HL-60 (cell line): ENCODE data around the gene SIN3A.
"Not testable (repeated sequence)": the region's sequence is repeated elsewhere in the genome, so short reads cannot be mapped to it uniquely, and the experiment has no call there.

Experiments used
- GABPA ChIP-seq: IDR thresholded peaks from 2 replicates; pipeline ENCODE4 v1.6.1; 2012; ENCODE audit warnings: low read depth
- POLR2AphosphoS5 ChIP-seq: IDR thresholded peaks from 2 replicates; pipeline ENCODE4 v1.6.1; 2012; ENCODE audit warnings: low read depth
- REST ChIP-seq: IDR thresholded peaks from 2 replicates; pipeline ENCODE4 v1.6.1; 2012; ENCODE audit warnings: low read depth; ENCODE audit not compliant: insufficient replicate concordance
- SPI1 ChIP-seq: IDR thresholded peaks from 2 replicates; pipeline ENCODE4 v1.6.1; 2012; ENCODE audit warnings: low read depth, mild to moderate bottlenecking, borderline replicate concordance
- TF ChIP-seq, protein P1 (sequence below): IDR thresholded peaks from one replicate; pipeline ENCODE4 v1.5.1; 2011; ENCODE audit warnings: low read length, control low read depth, inconsistent platforms; ENCODE audit not compliant: insufficient read depth

DNA sequence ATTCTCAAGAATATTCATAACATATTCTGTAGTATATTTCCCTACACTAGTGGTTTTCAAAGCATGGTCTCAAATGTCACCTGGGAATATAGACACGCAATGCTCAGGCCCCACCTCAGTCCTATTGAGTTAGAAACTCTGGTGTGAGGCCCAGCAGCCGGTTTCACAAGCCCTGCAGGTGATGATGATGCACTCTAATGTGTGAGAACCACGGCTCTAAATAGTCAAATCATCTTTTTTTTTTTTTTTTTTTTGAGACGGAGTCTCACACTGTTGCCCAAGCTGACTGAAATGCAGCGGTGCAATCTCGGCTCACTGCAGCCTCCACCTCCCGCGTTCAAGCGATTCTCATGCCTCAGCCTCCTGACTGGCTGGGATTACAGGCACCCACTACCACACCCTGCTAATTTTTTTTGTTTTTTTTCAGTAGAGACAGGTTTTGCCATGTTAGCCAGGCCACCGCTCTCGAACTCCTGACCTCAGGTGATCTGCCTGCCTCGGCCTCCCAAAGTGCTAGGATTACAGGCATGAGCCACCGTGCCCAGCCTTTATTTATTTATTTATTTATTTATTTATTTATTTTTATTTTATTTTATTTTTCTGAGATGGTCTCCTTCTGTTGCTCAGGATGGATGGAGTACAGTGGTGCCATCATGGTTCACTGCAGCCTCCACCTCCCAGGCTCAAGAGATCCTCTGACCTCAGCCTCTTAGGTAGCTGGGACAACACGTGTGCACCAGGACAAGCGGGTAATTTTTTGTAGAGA lies 117.7 kb downstream of the SIN3A start:
- TF ChIP-seq, protein P1, sequence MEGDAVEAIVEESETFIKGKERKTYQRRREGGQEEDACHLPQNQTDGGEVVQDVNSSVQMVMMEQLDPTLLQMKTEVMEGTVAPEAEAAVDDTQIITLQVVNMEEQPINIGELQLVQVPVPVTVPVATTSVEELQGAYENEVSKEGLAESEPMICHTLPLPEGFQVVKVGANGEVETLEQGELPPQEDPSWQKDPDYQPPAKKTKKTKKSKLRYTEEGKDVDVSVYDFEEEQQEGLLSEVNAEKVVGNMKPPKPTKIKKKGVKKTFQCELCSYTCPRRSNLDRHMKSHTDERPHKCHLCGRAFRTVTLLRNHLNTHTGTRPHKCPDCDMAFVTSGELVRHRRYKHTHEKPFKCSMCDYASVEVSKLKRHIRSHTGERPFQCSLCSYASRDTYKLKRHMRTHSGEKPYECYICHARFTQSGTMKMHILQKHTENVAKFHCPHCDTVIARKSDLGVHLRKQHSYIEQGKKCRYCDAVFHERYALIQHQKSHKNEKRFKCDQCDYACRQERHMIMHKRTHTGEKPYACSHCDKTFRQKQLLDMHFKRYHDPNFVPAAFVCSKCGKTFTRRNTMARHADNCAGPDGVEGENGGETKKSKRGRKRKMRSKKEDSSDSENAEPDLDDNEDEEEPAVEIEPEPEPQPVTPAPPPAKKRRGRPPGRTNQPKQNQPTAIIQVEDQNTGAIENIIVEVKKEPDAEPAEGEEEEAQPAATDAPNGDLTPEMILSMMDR = not testable (repeated sequence)
- TF ChIP-seq REST, POLR2AphosphoS5, SPI1, GABPA: not testable (repeated sequence)
